ENCODE results near the gene C11orf21.

DNA sequence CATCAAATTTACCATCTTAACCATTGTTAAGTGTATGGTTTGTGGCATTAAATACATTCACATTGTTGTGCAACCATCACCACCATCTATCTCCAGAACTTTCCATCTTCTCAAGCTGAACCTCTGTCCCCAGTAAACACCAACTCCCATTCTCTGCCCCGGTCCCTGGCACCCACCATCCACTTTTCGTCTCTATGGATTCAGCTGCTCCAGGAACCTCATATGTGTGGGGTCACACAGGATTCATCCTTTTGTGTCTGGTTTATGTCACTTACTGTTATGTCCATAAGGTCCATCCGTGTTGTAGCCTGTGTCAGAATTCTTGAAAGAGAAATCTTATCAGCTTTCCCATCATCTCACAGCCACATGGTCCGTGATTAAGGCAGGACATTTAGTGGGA, 16.4 kb upstream of the C11orf21 start:
- TF ChIP-seq, protein P1, sequence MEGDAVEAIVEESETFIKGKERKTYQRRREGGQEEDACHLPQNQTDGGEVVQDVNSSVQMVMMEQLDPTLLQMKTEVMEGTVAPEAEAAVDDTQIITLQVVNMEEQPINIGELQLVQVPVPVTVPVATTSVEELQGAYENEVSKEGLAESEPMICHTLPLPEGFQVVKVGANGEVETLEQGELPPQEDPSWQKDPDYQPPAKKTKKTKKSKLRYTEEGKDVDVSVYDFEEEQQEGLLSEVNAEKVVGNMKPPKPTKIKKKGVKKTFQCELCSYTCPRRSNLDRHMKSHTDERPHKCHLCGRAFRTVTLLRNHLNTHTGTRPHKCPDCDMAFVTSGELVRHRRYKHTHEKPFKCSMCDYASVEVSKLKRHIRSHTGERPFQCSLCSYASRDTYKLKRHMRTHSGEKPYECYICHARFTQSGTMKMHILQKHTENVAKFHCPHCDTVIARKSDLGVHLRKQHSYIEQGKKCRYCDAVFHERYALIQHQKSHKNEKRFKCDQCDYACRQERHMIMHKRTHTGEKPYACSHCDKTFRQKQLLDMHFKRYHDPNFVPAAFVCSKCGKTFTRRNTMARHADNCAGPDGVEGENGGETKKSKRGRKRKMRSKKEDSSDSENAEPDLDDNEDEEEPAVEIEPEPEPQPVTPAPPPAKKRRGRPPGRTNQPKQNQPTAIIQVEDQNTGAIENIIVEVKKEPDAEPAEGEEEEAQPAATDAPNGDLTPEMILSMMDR (IDR thresholded peaks at IDR 0.05; ENCODE audit: control extremely low read depth in 1 of 3, insufficient read depth in 1 of 3, low read depth in 1 of 3, low read length in 3 of 3) = no peak
- TF ChIP-seq CREB1 (IDR thresholded peaks at IDR 0.05) = no peak

Data from H1 (cell line).